HepG2 (cell line): ENCODE measurements around the gene SLC2A10. TPM values are rescaled to one million over a fixed set of nuclear protein-coding genes. Genes with fewer than 3 reads are reported as not detected.

Experiments used
- GTF2F1 ChIP-seq: fragments of 150-350 bp; IDR thresholded peaks from 2 replicates; pipeline ENCODE4 v1.6.1; 2014; ENCODE audit warnings: low read length
- HES4 ChIP-seq: sonication (generic); formaldehyde crosslinking; IDR thresholded peaks from 2 replicates; pipeline ENCODE4 v1.9.0; 2021; ENCODE audit warnings: mild to moderate bottlenecking, missing genetic modification reagents, borderline replicate concordance
- RBAK ChIP-seq: sonication (generic); formaldehyde crosslinking; IDR thresholded peaks from 2 replicates; pipeline ENCODE4 v1.5.1; 2020; ENCODE audit warnings: mild to moderate bottlenecking, missing genetic modification reagents
- SMAD1 ChIP-seq: sonication (generic); formaldehyde crosslinking; IDR thresholded peaks from 2 replicates; pipeline ENCODE4 v1.4.0; 2020; ENCODE audit warnings: missing genetic modification reagents, low read depth, mild to moderate bottlenecking, borderline replicate concordance
- SNRNP70 ChIP-seq: fragments of 200-400 bp; formaldehyde crosslinking; IDR thresholded peaks from 2 replicates; pipeline ENCODE4 v1.6.1; 2017; ENCODE audit warnings: mild to moderate bottlenecking, low read depth, low read length, moderate library complexity
- THYN1 ChIP-seq: sonication (generic); formaldehyde crosslinking; IDR thresholded peaks from 2 replicates; pipeline ENCODE4 v1.8.1; 2023; ENCODE audit warnings: low read depth, mild to moderate bottlenecking, moderate library complexity, missing genetic modification reagents, borderline replicate concordance
- ZKSCAN5 ChIP-seq: sonication (generic); formaldehyde crosslinking; IDR thresholded peaks from 2 replicates; pipeline ENCODE4 v1.5.1; 2020; ENCODE audit warnings: mild to moderate bottlenecking, missing genetic modification reagents
- ZMYM2 ChIP-seq: sonication (generic); formaldehyde crosslinking; IDR thresholded peaks from 2 replicates; pipeline ENCODE4 v1.8.0; 2022; ENCODE audit warnings: mild to moderate bottlenecking, missing genetic modification reagents
- ZNF20 ChIP-seq: sonication (generic); formaldehyde crosslinking; IDR thresholded peaks from 2 replicates; pipeline ENCODE4 v1.4.0; 2020; ENCODE audit warnings: mild to moderate bottlenecking, moderate library complexity, missing genetic modification reagents
- ZNF749 ChIP-seq: sonication (generic); formaldehyde crosslinking; IDR thresholded peaks from 2 replicates; pipeline ENCODE4 v1.8.0; 2022; ENCODE audit warnings: mild to moderate bottlenecking, missing genetic modification reagents, moderate library complexity, borderline replicate concordance
- polyA plus RNA-seq, 8 experiments: library from polyadenylated mRNA; depleted of rRNA in 3 of 8; stranded (reverse) in 7 of 8; unstranded in 1 of 8; fragments of >200 nt; fragmentation: Illumina TruSeq in 4 of 8; extraction: Trizol in 4 of 8; gene quantifications; 2 replicates each; pipeline versions ENCODE4 v1.2.1 to v1.2.3, GENCODE V29; 2011 to 2016; ENCODE audit warnings: low read depth in 4 of 8, missing spikeins in 1 of 8, mixed read lengths in 1 of 8; ENCODE audit not compliant: insufficient read depth in 1 of 8
- total RNA-seq, 5 experiments: library from RNA; depleted of rRNA; stranded (reverse); fragments of >200 nt; fragmentation: Illumina TruSeq; extraction: Trizol; gene quantifications; 2 replicates each; pipeline ENCODE4 v1.2.3, GENCODE V29; 2016; ENCODE audit warnings: low read depth in 1 of 5
- TF ChIP-seq, protein P1 (sequence below): sonication (generic); formaldehyde crosslinking; conservative IDR thresholded peaks from 2 replicates; pipeline ENCODE4 v1.8.0; 2022; ENCODE audit warnings: low read depth, missing genetic modification reagents
- TF ChIP-seq, protein P2 (sequence below): sonication (generic); formaldehyde crosslinking; IDR thresholded peaks from 2 replicates; pipeline ENCODE4 v1.9.0; 2021; ENCODE audit warnings: missing genetic modification reagents, borderline replicate concordance

The SLC2A10 gene
- total and polyA plus RNA-seq, 2 of the 13 experiments (the other 11 are each of a cell fraction or from before 2014, with no cell fraction given): 16.0 to 18.4 TPM

DNA sequence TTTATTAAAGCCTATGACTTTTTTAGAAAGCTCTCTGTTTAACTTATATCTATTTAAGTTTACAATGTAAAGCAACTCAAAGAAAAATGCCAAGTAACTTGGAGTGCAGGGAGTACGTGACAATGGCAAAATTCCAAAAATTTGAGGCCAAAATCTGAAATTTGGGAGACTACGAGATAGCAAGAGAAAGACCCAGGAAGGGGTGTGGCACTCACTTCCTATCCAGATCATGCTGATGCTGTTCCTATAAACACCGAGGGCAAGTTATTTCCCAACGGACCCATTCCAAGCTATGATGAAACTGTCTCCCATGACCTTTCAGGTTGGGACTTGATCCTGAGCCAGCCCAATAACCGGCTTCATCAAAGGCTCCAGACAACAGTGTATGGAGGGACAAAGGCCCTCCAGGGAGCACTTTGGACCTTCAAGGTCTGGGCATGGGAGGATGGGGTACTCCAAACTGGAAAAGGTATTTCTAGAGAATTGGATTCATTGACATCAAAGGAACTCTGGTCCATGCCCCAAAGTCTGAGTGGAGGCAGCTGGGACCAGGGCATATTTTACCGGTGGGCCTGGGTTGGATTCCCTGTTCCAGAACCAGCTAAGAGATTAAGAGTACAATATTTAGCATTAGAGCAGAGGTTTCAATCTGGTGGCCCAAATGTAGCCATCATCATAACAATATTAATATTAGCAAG lies 42.5 kb upstream of the SLC2A10 start (continued):
- TF ChIP-seq RBAK (CRISPR knock-in tag) (peak; percentile 75; the same call in 1 of the 2 replicates), ZNF749 (CRISPR knock-in tag) (peak; percentile 44; the same call in 1 of the 2 replicates), ZMYM2 (CRISPR knock-in tag) (peak; percentile 99), SNRNP70 (no peak), ZKSCAN5 (CRISPR knock-in tag) (peak; percentile 79; the same call in 1 of the 2 replicates), HES4 (CRISPR knock-in tag) (no peak), ZNF20 (CRISPR knock-in tag) (0 out of 2 replicates have a peak, but pooled peaks have one; percentile 82), GTF2F1 (no peak; the same call in 1 of the 2 replicates), SMAD1 (0 out of 2 replicates have a peak, but pooled peaks have one; percentile 62), THYN1 (CRISPR knock-in tag) (peak; percentile 93; the same call in 1 of the 2 replicates)
- TF ChIP-seq, protein P1, sequence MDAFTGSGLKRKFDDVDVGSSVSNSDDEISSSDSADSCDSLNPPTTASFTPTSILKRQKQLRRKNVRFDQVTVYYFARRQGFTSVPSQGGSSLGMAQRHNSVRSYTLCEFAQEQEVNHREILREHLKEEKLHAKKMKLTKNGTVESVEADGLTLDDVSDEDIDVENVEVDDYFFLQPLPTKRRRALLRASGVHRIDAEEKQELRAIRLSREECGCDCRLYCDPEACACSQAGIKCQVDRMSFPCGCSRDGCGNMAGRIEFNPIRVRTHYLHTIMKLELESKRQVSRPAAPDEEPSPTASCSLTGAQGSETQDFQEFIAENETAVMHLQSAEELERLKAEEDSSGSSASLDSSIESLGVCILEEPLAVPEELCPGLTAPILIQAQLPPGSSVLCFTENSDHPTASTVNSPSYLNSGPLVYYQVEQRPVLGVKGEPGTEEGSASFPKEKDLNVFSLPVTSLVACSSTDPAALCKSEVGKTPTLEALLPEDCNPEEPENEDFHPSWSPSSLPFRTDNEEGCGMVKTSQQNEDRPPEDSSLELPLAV: no peak
- TF ChIP-seq, protein P2, sequence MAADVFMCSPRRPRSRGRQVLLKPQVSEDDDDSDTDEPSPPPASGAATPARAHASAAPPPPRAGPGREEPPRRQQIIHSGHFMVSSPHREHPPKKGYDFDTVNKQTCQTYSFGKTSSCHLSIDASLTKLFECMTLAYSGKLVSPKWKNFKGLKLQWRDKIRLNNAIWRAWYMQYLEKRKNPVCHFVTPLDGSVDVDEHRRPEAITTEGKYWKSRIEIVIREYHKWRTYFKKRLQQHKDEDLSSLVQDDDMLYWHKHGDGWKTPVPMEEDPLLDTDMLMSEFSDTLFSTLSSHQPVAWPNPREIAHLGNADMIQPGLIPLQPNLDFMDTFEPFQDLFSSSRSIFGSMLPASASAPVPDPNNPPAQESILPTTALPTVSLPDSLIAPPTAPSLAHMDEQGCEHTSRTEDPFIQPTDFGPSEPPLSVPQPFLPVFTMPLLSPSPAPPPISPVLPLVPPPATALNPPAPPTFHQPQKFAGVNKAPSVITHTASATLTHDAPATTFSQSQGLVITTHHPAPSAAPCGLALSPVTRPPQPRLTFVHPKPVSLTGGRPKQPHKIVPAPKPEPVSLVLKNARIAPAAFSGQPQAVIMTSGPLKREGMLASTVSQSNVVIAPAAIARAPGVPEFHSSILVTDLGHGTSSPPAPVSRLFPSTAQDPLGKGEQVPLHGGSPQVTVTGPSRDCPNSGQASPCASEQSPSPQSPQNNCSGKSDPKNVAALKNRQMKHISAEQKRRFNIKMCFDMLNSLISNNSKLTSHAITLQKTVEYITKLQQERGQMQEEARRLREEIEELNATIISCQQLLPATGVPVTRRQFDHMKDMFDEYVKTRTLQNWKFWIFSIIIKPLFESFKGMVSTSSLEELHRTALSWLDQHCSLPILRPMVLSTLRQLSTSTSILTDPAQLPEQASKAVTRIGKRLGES (CRISPR knock-in tag): peak; percentile 92; the same call in 1 of the 2 replicates
